ENCODE measurements around the gene ARHGAP44. TPM values are rescaled to one million over a fixed set of nuclear protein-coding genes. Genes with fewer than 3 reads are reported as not detected.

The ARHGAP44 gene
- total RNA-seq, 4 donors from 2014 or later = 10.9 to 22.0 (median 18.7) TPM

GRCh38 chr17:12813664-12814063, 24.4 kb downstream of the ARHGAP44 start:
- no peaks in the 10 kb centered on the region for H3K9me3 ChIP-seq
- no peak overlapping the region for H3K4me3 ChIP-seq (replicated peaks in 1 of 3)
- WGBS, 2 donors = 95 to 96% methylated on average over 9 of the region's 9 CpGs
- no peaks in the 10 kb centered on the region for H3K4me1 ChIP-seq
- no peaks in the 10 kb centered on the region for H3K27me3 ChIP-seq
- intact Hi-C loops (cut with DNase I) = no loop called here
- no peak for DNase-seq
- H3K36me3 ChIP-seq = no peaks in the 10 kb centered on the region
- no peak overlapping the region for H3K27ac ChIP-seq
- no peak for TF ChIP-seq POLR2A (IDR thresholded peaks at IDR 0.05)
- no peak for TF ChIP-seq CTCF (IDR thresholded peaks at IDR 0.05)

DNA sequence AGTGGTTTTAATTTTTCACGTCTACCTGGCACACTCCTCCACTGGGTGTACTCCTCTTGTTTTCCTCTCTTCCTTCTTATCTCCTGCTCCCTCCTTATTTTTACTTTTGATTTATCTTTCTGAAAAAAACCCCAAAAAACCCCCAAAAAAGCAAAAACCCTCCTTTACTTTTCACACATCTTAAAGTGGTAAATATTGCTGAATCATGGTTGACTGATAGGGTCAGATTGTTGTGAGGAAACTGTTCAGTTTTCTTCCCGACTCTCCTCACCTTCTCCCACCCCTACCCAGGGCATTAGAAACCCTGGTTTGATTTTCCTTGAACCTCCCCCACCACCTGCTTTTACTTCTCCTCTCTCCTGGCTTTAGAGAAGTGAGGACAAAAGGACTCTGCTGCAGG, 25.4 kb downstream of the ARHGAP44 start:
- no peak for DNase-seq
- no peak overlapping the region for H3K4me3 ChIP-seq (replicated peaks in 1 of 3)
- H3K27ac ChIP-seq = no peak overlapping the region
- intact Hi-C loops (cut with DNase I) = no loop called here
- H3K4me1 ChIP-seq = no peaks in the 10 kb centered on the region
- H3K36me3 ChIP-seq = no peaks in the 10 kb centered on the region
- TF ChIP-seq CTCF (IDR thresholded peaks at IDR 0.05) (no peak), POLR2A (IDR thresholded peaks at IDR 0.05) (no peak)
- no peaks in the 10 kb centered on the region for H3K27me3 ChIP-seq
- WGBS, 2 donors = 78 to 82% methylated on average over 2 of the region's 2 CpGs
- H3K9me3 ChIP-seq = no peaks in the 10 kb centered on the region

- TF ChIP-seq POLR2A (IDR thresholded peaks at IDR 0.05) = no peak
- no peak for TF ChIP-seq CTCF (IDR thresholded peaks at IDR 0.05)
- no peak overlapping the region for H3K4me3 ChIP-seq (replicated peaks in 1 of 3)
- 77 to 78% methylated on average over 3 of the region's 3 CpGs for WGBS, 2 donors
- H3K4me1 ChIP-seq = no peaks in the 10 kb centered on the region
- H3K36me3 ChIP-seq = no peaks in the 10 kb centered on the region
- no peaks in the 10 kb centered on the region for H3K27me3 ChIP-seq
- H3K9me3 ChIP-seq = no peaks in the 10 kb centered on the region
- intact Hi-C loops (cut with DNase I) = no loop called here
- no peak for DNase-seq
- H3K27ac ChIP-seq = no peak overlapping the region
Observed at GRCh38 chr17:12815642-12816141, 26.4 kb downstream of the ARHGAP44 start.

GRCh38 chr17:12821376-12821940, 32.2 kb downstream of the ARHGAP44 start:
- TF ChIP-seq POLR2A (IDR thresholded peaks at IDR 0.05) = no peak
- no peak for TF ChIP-seq CTCF (IDR thresholded peaks at IDR 0.05)
- intact Hi-C loops (cut with DNase I) = no loop called here
- WGBS, 2 donors = 67 to 76% methylated on average over 4 of the region's 4 CpGs
- H3K27me3 ChIP-seq = no peaks in the 10 kb centered on the region
- no peaks in the 10 kb centered on the region for H3K9me3 ChIP-seq
- H3K27ac ChIP-seq = no peak overlapping the region
- no peaks in the 10 kb centered on the region for H3K36me3 ChIP-seq
- no peaks in the 10 kb centered on the region for H3K4me1 ChIP-seq
- no peak for DNase-seq
- no peak overlapping the region for H3K4me3 ChIP-seq (replicated peaks in 1 of 3)

- Histone ChIP-seq H3K36me3 (no peaks in the 10 kb centered on the region), H3K27me3 (no peaks in the 10 kb centered on the region), H3K9me3 (no peaks in the 10 kb centered on the region), H3K27ac (no peak overlapping the region), H3K4me3 (replicated peaks in 1 of 3) (no peak overlapping the region), H3K4me1 (no peaks in the 10 kb centered on the region)
- TF ChIP-seq CTCF (IDR thresholded peaks at IDR 0.05) (no peak), POLR2A (IDR thresholded peaks at IDR 0.05) (no peak)
- 74 to 84% methylated on average over 1 of the region's 1 CpG for WGBS, 2 donors
- intact Hi-C loops (cut with DNase I) = no loop called here
- DNase-seq = no peak
Observed at GRCh38 chr17:12826431-12826830, 37.1 kb downstream of the ARHGAP44 start.

All from thyroid gland (tissue), 4 donors.